HG02759 (cell line): ENCODE results near the gene ADAM12.
A peak's percentile ranks its signal among the peaks of the same experiment; 100 is the strongest.

Source experiments
- ATAC-seq: cut with Tn5 transposase; IDR thresholded peaks from one replicate; pipeline ENCODE4 v1.9.1; 2021; ENCODE audit warnings: mild to moderate bottlenecking, moderate library complexity; ENCODE audit not compliant: unreplicated experiment

Gene ADAM12

GRCh38 chr10:126387931-126388911 is at the start of gene ADAM12:
Gene ADAM12, minus strand, starts transcription at chr10:126388477. Its CDS starts 332 bp downstream, at chr10:126388145.
- ATAC-seq: peak; percentile 34

DNA sequence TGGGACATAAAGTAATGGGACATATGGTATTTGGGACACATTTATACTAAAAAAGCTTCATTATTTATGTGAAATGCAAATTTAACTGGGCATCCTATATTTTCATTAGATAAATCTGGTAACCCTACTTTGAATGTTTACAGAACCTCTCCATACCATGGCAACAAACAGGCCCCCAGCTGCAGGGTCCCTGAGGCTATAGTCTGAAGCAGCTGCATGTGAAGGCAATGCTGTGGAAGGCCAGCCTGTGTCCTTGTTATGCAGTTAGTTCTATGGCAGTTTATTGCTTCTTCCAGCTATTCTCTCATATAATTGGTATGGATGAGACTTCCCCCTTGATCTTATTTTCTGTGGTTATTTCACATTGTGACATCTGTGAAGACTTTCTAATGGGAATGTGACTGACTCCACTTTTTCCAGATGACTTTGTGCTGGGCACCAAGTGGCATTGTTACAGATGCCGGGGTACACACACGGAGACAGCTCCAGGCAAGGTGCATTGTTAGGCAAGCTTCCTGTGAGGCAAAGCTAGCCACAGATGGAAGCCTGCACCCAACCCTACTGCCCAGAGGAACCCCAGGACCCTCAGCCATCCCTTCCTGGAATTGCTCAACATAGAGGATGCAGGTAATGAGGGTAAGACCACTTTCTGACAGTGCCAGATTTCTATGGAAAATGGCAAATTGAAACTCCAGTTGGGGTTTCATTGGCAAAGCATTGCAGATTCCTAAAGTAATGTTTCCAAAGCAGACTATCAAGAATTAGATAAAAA is 49.5 kb upstream of the ADAM12 start:
- ATAC-seq: no peak

DNA sequence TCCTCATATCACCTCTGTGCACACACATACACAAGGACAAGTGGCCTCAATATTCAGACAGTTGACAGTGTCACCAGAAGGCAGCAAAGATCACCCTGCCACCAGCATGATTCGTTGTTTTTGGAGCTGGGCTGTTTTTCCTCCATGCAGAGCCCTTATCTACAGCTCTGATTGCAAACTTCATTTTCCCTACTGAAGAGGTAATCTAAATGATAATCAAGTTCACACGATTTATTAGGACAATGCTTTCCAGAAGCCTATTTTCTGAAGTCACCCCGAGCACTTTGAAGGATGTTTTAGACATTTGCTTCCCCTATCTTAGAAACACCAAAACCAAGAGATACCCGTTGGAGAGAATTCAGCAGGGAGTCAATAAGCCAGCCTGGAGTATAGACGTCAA is 46.0 kb upstream of the ADAM12 start:
- no peak for ATAC-seq

DNA sequence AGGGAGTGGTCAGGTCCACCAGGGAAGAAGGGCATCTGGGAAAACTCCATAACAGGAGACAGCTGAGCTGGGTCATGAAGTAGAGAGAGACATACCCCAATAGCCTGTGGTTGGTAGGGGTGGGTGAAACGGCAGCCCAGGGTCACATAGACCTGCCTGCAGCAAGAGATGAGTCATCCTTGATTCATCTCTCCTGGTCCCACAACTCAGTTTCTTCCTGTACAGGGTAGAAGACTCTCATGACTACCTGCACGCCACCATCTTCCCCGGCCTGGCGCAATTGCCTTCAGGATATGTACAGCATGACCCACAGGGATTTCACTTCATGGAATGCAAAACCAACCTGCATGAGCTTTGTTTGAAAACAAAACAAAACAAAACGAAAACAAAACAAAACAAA is 45.1 kb upstream of the ADAM12 start:
- no peak for ATAC-seq

DNA sequence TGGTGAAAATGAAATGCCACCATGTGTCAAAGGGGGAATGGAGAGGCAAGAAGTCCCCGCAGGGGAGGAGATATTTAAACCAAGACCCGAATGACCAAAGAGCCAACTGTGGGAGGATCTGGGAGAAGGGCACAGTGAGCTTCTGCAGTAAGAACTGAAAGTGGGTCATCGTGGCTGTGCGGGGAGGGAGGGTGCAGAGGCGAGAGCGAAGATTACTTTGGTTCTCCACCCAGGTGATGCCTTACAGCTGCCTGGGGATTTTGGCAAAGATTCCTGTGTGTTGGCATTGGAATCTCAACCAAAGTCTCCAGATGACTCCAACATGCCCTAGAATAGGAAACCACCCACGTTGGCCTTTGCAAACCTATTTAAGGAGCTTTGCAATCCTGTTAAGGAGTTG is 44.2 kb upstream of the ADAM12 start:
- ATAC-seq: no peak

DNA sequence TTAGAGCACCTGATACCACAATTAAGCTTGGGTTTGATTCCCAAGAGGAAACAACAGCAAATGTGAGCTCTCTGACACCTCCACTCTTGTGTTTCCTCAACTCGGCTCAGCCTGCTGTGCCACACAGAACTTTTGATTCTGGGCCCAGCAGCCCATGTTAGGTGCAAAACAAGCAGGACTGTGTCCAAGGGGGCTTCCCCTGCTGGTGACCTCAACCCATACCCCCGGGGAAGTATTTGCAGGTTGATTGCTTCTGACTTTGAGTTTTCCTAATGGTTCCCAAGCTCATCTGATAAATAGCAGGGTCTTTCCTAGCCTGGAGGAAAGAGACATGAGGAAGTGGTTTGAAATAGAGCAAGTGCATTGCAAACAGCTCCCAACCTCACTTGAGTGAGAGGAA is 43.5 kb upstream of the ADAM12 start:
- no peak for ATAC-seq

DNA sequence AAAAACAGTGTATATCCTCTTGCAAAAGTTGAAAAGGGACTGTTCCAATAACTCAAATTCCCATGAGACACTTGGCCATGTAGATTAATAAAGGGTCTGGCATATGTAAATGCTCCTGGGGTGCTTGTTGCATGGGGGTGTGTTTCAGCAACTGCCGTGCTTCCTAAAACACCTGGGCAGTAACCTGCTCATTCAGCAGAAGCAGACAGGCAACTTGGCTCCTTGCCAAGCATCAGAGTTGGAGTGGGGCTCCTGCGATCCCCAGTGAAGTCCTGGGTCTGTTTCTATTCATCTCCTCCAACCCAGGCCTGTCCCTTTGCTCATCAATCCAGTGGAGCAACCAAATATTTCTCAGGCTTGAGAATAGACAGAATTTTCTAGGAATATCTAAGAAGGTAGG is 42.2 kb upstream of the ADAM12 start:
- ATAC-seq: no peak

DNA sequence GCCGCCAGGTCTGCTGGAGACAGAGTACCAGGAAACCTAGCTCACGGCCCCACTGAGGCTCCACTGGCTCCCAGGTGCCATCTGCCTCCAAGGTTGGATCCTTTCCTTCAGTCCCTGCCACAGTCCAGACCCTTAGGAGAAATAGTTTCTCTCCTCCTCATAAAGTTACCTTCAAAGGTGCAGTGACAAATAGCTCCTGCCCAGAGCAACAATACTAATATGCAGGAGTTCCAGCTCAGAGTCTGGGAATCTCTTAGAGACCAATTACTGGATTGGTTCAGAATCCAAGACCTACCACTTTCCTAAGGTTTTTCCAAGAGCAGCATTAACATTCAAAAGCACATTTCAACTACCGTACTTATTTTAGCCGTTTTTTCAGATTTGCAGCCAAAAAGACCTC is 41.0 kb upstream of the ADAM12 start:
- no peak for ATAC-seq

DNA sequence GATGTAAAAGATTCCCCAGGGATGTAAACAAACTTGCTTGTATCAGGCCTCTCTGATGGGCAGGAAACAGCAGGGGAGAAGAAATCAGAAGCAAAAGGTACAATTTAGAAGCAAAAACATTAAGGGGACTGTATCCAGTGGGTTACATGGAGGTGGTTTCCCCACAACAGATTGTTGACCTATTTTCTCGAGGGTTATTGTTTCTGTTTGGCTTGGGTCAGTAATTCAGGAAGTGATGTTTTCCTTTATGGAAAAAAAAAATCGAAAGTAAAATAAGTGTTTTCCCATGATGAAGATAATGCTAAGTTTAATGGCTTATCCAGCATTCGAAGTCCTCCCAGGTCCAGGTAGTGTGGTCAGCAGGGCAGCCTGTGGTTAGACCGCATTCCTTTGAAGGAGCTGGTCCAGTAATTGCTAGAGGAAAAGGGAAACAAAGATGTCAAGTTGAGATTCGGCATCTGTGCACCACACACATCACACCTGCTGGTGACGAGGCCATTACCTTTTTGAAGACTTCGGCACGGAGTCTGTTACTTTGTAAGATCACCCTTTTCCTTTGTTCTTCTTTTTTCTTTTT is 37.3 kb upstream of the ADAM12 start:
- ATAC-seq: no peak

- no peak for ATAC-seq
These were observed 36.8 kb upstream of the ADAM12 start for GRCh38 chr10:126425032-126425431.

- ATAC-seq: no peak
These were observed 35.6 kb upstream of the ADAM12 start for GRCh38 chr10:126423732-126424491.

DNA sequence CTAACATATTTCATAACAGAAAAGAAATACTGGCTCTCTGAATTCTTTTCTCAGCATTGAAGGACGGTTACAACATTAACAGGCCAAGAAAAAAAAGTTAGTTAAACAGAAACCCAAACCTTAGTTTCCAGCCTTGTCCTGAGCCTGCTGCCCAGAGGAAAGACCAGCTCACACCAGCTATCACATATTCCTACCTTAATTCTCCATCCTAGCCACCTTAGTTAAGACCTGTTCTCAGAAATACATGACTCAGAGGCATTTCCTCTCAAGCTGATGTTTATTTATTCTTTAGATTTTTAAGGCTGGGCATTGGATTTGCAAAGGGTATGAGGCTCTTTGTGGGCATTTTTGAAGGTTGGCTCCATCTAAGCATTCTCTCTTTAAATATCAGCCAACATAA is 34.3 kb upstream of the ADAM12 start:
- no peak for ATAC-seq

DNA sequence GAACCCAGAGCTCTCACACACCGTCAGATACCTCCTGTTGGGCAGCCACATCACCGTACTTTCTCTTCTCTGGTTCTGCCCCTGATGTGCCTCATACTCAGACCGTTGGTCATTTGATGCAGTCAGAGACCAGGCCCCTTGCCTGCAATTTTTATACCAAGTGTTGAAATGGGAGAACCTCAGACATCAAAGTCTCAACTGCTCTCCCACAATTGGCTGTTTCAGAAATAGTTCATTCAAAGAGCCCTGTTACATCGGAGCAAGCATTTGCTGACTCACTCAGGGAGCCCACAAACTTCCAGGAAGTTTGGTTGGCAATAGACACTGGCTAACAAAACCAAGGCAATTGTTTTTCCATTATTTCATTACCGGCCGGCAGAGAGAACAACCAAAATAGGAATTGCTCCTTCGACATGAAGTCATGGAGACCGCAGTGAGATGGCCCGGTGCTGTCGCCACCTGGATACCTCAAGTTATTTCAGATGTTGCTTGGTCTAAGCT is 33.5 kb upstream of the ADAM12 start:
- ATAC-seq: no peak

DNA sequence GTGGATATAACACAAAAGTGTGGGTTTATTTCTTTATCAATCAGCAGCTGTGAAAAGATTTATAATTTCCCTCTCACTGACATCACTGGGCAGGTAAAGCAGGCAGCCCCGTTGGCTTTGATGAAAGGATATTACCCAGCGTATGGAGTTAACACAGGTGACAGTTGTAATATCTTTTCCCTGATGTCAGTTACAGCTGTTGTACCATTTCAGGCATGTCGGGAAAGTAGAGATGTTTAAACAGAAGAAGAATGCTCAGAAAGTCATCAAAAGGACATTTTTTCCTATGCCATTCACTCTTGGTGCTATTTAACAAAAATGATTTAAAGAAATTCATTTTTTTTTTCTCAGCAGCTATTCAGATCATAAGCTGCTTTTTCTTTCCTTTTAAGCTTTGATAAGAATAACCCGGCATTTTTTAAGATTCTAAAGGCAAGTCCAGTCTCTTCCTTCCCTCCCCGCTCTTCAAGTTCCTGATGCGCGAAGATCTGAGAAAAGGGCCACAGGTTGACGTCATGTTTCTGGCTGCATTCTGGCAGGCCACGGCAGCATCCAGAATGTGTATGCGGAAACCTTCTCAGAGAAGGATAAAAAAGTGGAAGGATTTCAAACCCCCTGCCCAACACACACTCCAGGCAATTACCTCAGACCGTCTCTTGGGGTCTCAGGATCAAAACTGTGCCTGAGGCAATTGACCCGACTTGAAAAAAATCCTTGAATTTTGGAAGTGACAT is 32.5 kb upstream of the ADAM12 start:
- ATAC-seq: no peak

DNA sequence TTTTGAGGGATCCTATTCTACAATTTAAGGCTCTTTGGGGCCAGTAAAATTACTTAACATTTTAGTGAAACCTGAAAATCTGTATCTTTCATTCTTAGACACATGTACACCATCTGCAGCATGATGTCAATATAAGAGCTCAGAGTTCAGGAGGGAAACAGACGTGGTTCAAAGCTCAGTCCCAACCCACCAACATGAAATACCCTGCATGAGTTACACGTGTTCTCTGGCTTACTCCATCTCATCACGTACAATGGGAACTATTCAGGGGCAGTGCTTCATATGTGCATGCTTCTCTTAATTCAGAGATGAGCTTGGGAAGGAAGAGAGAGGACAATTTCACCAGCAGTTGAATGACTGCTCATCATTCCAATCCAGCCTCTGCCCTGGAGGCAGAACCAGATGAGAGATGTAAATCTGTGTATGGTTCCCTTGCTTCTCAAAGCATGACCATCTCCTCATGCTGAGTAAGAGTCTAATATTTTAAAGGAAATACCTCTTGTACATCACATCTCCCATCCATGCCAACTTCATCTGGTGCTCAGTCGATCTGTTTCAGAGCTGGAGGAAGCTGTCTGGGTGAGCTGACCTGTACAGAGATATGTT is 29.0 kb upstream of the ADAM12 start:
- no peak for ATAC-seq

GRCh38 chr10:126409821-126410220 is 21.5 kb upstream of the ADAM12 start:
- ATAC-seq: no peak

GRCh38 chr10:126408953-126409641 is 20.8 kb upstream of the ADAM12 start:
- no peak for ATAC-seq

GRCh38 chr10:126407831-126408230 is 19.6 kb upstream of the ADAM12 start:
- ATAC-seq: no peak

DNA sequence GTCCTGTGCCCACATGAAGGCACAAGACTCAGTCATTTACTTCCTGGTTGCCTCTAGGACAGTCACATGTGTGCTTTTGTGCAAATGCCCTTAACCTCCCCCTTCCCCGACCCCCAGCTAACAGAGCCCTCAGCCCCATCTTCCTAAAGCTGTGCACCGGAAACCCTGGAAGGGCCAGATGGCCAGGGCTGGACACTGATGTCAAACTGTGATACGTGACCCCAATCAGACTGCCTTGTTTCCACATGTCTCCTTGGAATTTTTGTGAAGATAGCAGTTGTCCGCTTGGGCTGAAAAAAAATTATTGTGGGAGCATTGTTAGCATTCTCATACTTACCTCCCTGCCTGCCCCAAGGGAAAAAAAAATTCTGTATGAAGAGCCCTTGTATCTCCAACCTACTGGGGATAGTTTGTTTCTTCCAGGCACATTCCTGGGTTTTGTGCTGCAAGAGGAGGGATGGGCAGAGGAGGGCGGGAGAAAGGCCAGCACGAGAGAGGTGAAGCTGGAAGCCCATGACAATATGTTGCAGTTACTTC is 17.0 kb upstream of the ADAM12 start:
- no peak for ATAC-seq
